Medulla oblongata (tissue), 1 donor: ENCODE measurements around the gene BTBD9.

ENCODE experiments used
- DNase-seq: peaks from one replicate; pipeline ENCODE4 v3.0.0-alpha.2; 2015; ENCODE audit errors: extremely low spot score

The BTBD9 gene

DNA sequence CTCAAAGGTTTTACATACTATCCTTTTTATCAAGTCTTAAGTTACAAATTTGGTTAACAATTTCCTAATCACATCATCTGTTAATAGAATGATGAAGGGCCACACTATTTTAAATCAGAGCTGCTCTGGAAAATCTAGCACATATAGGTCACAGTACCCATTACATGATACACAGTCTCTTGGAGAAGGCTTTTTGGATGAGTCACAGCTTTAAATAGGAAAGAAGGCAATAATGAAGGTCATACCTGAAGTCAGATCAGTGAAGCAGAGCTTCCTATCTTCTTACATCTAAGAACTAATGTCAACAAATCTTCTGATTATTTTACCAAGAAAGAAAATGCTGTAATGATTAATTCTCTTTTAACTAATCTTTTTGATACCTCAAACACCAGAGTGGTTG lies 248.5 kb downstream of the BTBD9 start:
- no peak for DNase-seq

DNA sequence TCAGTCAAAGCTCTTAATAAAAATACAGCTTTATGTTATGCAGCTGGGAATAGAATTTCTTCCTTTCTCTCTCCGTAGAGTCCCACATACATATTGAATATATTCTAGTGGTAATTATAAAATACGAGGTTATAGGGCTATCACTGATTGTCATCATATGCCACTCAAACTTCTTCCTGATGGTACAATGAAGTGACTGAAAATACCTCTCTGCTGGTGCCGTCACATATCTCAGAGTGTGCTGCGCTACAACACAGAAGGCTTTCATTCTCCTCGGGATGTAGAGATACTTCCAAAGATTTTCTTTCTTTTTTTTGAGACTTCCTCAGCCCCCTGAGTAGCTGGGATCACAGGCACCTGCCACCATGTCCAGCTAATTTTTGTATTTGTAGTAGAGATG lies 249.9 kb downstream of the BTBD9 start:
- DNase-seq: no peak

DNA sequence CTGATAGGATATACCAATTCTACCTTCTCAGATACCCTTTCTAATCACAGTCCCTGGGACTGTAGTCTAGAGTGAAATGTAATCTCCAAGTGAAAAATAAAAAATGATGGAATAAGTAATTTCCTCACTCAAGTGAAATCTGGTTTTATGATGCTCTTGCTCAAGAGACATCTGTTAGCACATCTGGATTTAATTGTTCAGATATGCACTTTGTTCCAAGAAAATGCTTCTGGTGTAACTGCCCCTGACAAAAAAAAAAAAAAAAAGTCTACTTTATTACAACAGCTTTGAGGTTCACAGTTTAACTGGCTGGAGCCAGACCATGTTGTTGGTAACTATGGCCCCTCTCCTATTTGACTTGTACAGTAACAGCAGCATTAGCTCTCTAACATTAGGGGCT lies 251.8 kb downstream of the BTBD9 start:
- DNase-seq: no peak

DNA sequence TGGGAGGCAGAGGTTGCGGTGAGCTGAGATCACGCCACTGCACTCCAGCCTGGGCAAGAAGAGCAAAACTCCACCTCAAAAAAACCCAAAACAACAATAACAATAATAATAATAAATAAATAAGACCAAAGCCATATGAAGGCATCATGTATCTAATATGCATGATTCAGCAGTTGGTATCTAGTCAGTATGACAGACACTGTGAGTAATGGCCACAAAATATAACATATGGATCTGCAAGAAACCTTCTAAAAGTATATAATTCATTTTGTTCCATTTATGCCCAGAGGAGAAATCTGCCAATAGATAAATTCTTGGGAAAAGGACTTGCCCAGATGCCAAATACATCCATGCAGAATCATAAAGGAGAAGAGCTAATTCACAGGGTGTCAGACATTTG lies 252.3 kb downstream of the BTBD9 start:
- DNase-seq: no peak

DNA sequence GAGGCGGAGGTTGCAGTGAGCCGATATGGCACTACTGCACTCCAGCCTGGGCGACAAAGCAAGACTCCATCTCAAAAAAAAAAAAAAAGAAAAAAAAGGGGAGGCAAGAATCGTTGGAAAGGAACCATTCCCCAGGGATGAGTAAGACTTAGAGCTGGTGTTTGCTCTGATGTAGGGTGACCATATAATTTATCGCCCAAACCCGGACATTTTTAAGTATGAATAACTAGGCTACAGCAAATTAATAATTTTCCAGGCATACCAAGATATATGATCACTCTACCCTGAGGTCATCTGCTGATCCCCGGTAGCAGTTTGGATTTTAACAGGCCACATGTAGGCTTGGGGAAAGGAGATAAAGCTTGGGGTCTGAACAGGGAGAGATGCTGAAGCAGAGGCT lies 260.9 kb downstream of the BTBD9 start:
- no peak for DNase-seq

DNA sequence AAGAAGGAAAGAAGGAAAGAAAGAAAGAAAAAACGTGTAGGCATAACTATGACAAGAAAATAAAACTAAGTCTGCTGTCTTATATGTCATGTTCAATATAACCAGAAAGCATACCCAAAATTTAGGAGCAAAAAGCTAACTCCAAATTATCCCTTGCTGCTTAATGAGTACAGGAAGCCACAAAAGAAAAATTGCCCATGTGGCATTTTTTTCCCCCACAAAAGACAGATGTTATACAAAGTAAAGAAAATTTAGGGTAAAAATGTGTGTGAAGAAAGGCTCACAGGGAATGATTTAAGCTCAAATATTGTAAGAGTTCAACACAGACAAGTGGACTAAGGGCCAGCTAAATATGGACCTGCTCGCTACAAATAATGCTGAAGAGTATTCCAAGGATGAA lies 263.8 kb downstream of the BTBD9 start:
- no peak for DNase-seq

DNA sequence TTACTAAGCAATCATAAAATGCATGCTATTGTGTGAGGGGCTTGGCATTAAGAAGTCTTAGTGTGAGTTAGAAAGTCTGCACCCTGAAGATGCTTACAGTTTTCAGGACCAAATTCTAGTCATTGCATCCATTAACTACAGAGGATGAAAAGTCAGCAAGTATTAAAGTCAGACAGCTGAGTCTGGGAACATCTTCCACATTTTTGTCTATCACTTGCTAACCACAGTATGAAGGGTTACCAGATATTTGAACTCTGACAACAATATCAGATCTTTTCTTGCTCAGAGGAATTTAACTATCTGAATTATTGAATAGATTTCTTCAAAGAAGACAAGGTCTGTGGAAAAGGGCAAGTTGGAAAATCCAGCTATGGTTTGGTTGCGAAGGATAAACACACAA lies 264.4 kb downstream of the BTBD9 start:
- no peak for DNase-seq

DNA sequence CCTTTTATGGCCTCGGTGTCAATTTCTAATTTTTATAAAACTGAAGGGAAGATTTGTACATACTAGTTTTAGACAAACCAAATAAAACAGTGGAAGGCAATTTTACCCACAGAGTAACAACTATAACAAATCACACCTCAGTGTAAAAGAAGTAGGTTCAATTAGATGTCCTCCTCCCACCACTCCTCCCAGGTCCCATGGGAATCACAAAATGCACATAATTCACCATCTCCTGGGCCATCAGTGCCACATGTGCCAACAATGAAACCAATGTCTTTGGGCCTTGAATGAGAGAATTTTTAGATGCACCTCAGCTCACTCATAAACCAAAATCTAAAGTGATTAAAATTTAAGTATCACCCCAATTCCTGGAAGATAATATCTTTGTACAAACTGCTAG lies 267.8 kb downstream of the BTBD9 start:
- no peak for DNase-seq

DNA sequence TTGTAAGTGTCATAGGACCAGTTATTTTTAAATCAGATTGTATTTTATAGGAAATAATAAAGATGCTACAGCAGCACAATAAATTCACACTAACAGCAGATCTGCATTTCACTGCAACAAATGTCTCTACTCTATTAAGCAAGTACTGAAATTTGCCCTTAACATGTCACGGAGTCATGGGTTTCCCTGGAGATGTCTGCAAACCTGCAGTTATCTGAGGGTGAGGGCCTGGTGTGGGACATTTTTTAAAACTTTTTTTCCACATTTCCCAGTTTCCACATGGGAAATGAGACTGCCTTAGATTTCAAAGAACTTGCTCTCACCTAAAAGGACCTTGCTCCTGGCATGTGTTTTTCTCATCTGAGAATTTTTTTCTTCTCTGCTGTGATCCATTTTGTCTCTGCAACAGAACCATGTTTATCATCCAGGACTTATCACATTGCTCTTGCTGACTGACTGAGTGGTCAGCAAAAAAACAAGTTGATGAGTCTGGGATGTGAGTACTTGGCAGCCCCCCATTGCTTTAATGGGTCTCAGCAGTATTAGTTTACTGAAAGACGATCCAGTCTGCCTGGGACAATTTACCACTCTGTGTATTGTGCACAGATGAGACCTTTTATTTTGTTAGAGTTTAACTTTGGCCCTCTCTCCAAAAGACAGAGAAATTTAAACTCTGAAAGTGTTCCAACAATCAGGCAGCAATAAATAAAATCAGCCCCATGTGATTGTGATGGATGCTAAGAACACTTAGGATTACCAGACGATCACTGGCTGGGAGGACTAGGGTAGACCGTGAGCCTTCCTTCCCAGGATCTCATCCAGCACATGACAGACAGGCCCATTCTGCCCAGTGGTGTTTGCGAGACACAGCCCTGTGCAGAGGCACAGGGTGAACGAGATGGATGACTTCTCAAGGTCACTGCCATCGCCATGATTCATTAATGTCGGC lies 268.8 kb downstream of the BTBD9 start:
- no peak for DNase-seq

DNA sequence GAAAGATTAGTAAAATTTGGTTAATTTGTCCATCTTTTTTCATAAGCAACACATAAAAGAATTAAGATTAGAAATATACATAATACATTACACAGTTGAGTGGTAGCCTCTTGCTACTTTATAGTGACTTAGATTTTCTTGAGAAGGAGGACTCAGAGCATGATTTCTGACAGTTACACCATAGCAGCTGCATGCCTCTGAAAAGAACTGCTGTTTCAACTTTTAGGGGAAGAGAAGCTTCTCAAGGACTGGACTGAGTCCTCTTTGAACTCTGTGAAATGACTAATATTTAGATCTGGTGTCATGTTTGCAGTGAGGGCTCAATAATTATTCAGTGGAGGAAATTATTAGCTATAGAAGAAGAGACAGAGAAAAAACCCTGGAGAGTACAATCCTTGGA lies 272.5 kb downstream of the BTBD9 start:
- no peak for DNase-seq

DNA sequence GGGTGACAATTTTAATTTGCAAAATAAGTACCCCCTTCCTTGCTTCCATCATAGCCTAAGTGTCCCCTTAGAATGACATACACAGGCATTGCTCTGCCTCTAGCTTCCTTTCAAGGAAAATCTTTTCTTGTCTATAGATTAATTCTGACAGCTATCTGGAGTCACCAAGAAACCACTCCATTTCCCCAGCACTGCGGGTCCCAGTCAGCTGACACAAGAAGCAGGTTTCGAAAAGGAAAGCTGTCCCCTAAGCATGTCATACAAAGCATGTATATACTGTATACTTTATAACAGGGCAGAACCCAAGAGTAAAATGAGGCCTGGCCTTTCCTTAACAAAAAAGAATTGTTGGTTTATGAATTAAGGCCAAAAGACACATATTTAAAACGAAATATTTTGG lies 273.5 kb downstream of the BTBD9 start:
- no peak for DNase-seq

DNA sequence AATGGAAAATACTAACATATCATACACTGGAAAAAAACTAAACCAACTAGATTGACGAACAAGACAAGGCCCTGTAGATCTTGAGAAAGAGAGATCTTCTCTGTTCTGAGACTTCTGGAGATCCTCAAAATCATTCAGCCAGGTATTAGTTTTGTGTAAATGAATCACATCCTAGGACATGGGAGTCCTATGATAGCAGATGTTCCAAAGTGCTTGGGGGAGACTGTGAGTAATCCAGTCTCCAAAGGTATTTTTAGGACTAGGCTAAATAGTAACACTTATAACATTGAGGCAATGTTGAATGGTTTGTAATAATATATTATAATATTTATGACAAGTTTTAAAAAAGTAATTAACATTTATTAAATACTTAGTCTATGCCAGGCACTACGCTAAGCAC lies 275.0 kb downstream of the BTBD9 start:
- DNase-seq: no peak

DNA sequence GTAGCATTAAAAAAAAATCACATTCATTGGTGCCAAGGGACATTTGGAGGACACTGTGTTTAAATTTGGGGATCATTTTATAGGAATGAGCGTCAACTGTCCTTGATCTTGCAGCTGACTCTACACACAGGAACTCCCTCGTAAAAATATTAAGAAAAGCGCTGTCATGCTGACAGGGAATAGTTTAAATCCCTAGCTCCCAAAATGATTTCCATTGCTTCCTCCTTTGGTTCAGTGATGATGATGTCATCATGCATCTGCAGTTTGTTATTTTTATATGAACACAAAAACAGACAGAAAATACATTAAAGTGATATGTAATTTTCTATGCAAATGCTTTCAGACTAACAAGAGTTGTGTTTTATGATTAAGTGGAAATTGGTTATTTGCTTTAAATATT lies 275.6 kb downstream of the BTBD9 start:
- DNase-seq: no peak

DNA sequence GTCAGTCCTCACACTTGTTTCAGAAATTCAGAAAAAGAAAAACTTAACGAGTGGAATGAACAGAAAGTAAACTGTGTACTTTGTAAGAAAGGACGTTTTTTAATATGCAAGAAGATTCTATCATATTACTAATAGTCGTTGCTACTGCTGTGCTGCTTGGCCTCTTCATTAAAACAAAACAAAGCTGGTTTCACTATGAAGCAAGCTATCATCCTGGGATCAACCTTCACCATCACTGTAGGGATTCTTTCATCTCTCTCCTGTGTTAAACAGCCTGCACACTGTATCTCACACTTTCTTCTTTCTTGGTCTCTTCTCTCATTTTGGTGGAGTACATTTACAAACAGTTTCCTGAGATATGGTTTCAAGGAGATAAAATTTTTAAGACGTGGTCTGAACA lies 284.2 kb downstream of the BTBD9 start:
- no peak for DNase-seq

DNA sequence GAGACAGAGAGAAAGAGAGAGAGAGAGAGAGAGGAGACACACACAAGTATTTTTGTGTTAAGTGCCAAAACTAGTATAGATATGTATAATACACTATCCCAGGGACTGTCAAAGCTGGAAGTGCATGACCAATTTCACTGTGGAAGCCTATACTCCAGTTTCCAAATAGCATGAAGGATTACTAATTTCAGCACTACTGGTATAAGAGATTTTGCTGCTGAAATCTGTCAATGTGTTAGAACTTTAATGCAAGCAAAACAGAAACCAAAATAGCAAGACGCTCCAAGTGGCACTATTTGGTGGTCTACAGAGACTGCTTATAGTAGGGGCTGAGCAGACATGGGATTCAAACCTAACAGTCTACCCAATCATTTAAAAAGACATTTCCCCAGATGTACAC lies 284.8 kb downstream of the BTBD9 start:
- no peak for DNase-seq

DNA sequence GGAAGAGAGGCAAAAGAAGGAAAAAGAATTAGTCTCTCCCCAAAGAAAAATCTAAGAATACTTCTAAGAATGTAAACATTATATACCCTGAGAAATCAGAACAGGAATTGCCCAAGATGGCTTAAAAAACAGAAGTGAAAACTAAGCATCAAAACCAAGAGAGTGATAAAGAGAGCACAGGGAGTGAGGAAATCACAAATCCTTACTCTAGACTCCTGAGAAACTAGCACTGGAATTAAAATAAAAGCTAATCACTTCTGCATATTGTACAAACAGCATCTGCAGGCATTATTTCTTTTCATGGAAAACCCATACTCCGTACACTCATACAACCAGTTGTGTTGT lies 285.7 kb downstream of the BTBD9 start:
- no peak for DNase-seq

DNA sequence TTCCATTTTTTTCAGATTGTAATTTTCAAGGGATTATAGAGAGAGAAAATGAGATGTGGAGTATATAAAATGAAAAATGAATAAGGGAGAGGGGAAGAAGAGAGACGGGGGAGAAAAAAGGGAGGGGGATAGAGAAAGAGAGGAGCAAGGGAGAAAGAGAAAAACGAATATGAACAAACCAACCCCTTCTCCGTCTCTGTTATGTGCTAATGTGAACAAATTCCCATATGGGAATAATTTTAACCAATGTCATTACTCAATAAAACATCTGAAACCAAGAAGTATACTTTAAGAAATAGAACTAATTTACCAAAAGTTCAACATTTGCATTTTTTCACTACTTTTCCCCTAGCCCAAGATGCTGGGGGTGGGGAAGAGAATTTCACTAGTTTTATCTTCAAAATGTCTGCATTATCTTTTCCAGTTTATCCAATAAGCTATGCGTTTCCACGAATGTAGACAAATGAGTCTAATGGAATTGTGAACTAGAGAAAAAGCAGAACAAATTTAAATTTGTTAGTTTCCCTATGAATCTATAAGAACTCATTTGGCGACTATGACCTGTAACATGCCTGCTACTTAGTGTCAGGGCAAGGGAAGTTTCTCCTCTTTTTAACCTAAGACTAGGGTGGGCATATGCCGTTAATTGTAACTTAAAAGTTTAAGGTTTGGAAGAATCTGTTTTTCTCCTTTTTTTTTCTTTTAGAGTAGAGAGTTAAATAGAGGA lies 286.3 kb downstream of the BTBD9 start:
- no peak for DNase-seq

DNA sequence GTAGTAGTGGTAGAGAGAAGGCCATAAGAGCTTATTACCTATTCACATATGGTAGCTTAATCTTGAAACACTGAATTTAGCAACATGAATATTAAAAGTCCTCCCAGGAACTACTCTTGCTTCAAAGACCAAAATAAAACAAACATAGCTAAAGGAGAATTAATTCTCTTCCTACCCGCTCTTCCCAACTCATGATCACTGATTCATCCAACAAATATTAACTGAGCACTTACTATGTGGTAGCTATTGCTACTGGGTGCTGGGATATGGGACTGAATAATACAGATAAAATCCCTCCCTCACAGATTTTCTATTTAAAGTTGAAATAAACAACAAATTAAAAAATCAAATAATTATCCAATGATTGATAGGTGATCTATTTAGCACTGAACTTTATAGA lies 287.1 kb downstream of the BTBD9 start:
- no peak for DNase-seq

DNA sequence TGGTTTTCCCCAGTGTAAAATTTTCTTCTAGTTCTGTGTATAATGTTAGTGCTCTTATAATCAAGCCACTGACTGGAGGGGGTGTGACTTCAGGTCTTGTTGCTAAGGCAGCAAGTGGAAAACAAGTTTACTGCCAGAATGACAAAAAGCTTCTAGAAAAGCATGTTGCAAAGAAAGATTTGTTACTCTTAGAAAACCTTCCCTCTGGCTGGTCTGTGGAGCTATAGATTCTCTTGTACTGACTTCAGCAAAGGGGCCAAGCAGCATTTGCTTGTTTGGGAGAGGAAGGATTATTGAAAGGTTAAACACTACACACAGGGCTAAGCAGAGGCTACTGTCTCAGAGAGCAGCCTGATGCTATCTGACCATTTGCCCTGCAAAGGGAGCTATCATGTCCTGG lies 288.8 kb downstream of the BTBD9 start:
- peak; percentile 41 for DNase-seq

DNA sequence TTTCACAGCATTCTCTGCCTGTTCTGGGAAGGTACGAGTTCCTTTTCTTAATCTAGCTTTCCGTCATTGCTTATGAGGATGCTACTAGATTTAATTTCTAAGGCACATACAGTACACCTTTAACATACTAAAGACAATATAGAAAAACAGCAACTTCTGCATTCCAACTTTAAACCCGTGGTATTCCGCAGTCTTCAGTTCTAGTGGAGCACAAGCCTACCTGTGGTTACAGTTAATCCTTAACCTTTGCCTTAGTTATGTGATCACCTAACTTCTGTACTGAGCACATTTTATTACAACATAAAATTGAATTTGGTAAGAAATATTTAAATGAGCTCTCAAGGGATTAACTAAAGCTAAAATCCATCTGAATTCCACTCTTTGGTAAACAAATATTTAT lies 289.5 kb downstream of the BTBD9 start:
- DNase-seq: no peak

DNA sequence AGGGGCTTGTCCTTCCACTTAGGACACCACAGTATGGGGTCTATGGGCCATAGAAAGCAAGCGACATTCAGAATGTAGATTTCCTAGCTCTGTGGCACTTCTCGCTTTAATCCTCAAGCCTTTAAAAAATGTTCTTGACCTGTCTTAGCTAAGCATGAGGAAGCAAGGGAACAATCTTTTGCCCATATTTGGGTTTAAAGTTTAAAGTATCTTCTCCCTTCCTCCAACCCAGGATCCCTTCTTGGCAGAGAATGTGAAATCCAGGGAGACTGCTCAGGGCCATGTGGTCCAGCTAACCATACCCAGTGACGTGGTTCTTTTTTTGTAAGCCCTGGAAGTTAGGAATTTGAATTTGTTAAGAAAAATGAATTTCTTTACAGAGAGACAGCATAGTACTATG lies 289.9 kb downstream of the BTBD9 start:
- no peak for DNase-seq

DNA sequence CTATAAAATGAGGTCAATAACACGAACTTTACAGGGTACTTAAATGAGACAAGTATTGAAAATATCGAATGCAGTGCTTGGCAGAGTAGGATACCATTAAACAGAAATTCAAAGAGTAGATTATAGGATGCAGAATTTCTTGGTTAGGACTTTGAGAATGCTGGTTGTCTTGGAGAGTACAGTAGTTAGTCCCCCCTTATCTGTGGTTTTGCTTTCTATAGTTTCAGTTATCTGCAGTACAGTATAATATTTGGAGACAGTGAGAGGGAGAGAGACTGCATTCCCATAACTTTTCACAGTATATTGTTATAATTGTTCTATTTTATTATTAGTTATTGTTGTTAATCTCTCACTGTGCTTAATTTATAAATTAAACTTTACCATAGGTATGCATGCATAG lies 290.5 kb downstream of the BTBD9 start:
- no peak for DNase-seq

DNA sequence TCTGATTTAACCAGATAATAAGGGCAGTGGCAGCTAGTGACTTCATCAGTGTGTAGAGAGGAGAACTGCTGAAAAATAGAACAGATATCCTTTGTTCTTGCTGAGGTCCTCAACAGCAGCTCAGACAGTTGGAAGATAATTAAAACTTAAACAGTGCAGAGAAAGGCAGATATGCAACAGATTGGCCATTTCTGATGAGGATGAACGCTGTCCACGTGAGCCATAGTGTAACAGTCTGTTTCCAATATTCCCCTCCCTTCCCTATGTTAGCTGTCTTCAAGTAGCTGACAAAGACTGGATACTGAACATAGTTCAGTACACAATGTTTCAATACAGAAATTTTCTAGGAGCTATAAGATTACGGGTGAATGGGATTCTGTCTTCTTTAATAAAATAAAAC lies 291.4 kb downstream of the BTBD9 start:
- peak; percentile 37 for DNase-seq
